H9 (cell line): Measurements from ENCODE around the gene TMEM115. TPM values are rescaled to one million over a fixed set of nuclear protein-coding genes. Genes with fewer than 3 reads are reported as not detected.

ENCODE experiments used
- DNase-seq: peaks from one replicate; pipeline ENCODE4 v3.0.0-alpha.2; 2017
- H2AFZ ChIP-seq: one replicate; pipeline ENCODE4 v1.6.1; 2013; ENCODE audit warnings: mild to moderate bottlenecking, low read length, control low read depth, moderate library complexity
- H2AK5ac ChIP-seq: 2 replicates; pipeline ENCODE4 v1.6.1; 2013; ENCODE audit warnings: low read length, control low read depth, mixed read lengths; ENCODE audit not compliant: insufficient read length
- H2BK120ac ChIP-seq: one replicate; pipeline ENCODE4 v1.6.1; 2013; ENCODE audit warnings: low read depth, mild to moderate bottlenecking, low read length, control low read depth, inconsistent platforms; ENCODE audit not compliant: poor library complexity, severe bottlenecking
- H2BK12ac ChIP-seq: 2 replicates; pipeline ENCODE4 v1.6.1; 2013; ENCODE audit warnings: low read length, control low read depth, mixed read lengths, low read depth; ENCODE audit not compliant: insufficient read length
- H2BK15ac ChIP-seq: 2 replicates; pipeline ENCODE4 v1.6.1; 2013; ENCODE audit warnings: low read depth, low read length, control low read depth
- H2BK20ac ChIP-seq: one replicate; pipeline ENCODE4 v1.6.1; 2013; ENCODE audit warnings: low read depth, mild to moderate bottlenecking, low read length, control low read depth, inconsistent platforms; ENCODE audit not compliant: poor library complexity, severe bottlenecking
- H2BK5ac ChIP-seq: 2 replicates; pipeline ENCODE4 v1.6.1; 2013; ENCODE audit warnings: low read length, control low read depth, mixed read lengths; ENCODE audit not compliant: insufficient read length
- H3K14ac ChIP-seq: 2 replicates; pipeline ENCODE4 v1.6.1; 2013; ENCODE audit warnings: low read length, control low read depth; ENCODE audit not compliant: insufficient read depth
- H3K18ac ChIP-seq: 2 replicates; pipeline ENCODE4 v1.6.1; 2013; ENCODE audit warnings: low read depth, mild to moderate bottlenecking, mixed read lengths, low read length, control low read depth; ENCODE audit not compliant: insufficient read length
- H3K23ac ChIP-seq: 2 replicates; pipeline ENCODE4 v1.6.1; 2013; ENCODE audit warnings: low read length, control low read depth, mixed read lengths, low read depth; ENCODE audit not compliant: insufficient read length
- H3K23me2 ChIP-seq: 2 replicates; pipeline ENCODE4 v1.6.1; 2013; ENCODE audit warnings: low read depth, mild to moderate bottlenecking, mixed read lengths, low read length, control low read depth; ENCODE audit not compliant: insufficient read length, poor library complexity, severe bottlenecking
- H3K27ac ChIP-seq: 2 replicates; pipeline ENCODE4 v1.5.1; 2013; ENCODE audit warnings: low read length, control low read depth, mixed read lengths, low read depth; ENCODE audit not compliant: insufficient read length
- H3K27me3 ChIP-seq: 2 replicates; pipeline ENCODE4 v1.6.1; 2013; ENCODE audit warnings: low read length, control low read depth, inconsistent platforms; ENCODE audit not compliant: insufficient read depth
- H3K4ac ChIP-seq: 2 replicates; pipeline ENCODE4 v1.6.1; 2013; ENCODE audit warnings: low read depth, mild to moderate bottlenecking, control low read depth, inconsistent platforms, low read length, moderate library complexity
- H3K4me1 ChIP-seq: 2 replicates; pipeline ENCODE4 v1.6.1; 2013; ENCODE audit warnings: low read length, control low read depth, inconsistent platforms; ENCODE audit not compliant: insufficient read depth
- H3K4me2 ChIP-seq: 2 replicates; pipeline ENCODE4 v1.6.1; 2013; ENCODE audit warnings: low read length, control low read depth, mixed read lengths; ENCODE audit not compliant: insufficient read length, insufficient read depth
- H3K56ac ChIP-seq: 2 replicates; pipeline ENCODE4 v1.6.1; 2013; ENCODE audit warnings: low read depth, mild to moderate bottlenecking, mixed read lengths, low read length, control low read depth; ENCODE audit not compliant: insufficient read length
- H3K79me1 ChIP-seq: 2 replicates; pipeline ENCODE4 v1.6.1; 2013; ENCODE audit warnings: low read depth, mild to moderate bottlenecking, moderate library complexity, low read length, control low read depth, inconsistent platforms; ENCODE audit not compliant: insufficient read depth, poor library complexity, severe bottlenecking
- H3K79me2 ChIP-seq: 2 replicates; pipeline ENCODE4 v1.6.1; 2013; ENCODE audit warnings: low read length, control low read depth, inconsistent platforms; ENCODE audit not compliant: insufficient read depth
- H3K9ac ChIP-seq: 2 replicates; pipeline ENCODE4 v1.6.1; 2013; ENCODE audit warnings: low read length, control low read depth, mixed read lengths; ENCODE audit not compliant: insufficient read length; ENCODE audit errors: extremely low read depth
- H3K9me3 ChIP-seq: one replicate; pipeline ENCODE4 v1.6.1; 2013; ENCODE audit warnings: low read depth, low read length, inconsistent platforms; ENCODE audit not compliant: control insufficient read depth
- H3T11ph ChIP-seq: one replicate; pipeline ENCODE4 v1.6.1; 2013; ENCODE audit warnings: mild to moderate bottlenecking, low read length, control low read depth, inconsistent platforms
- H4K20me1 ChIP-seq: one replicate; pipeline ENCODE4 v1.6.1; 2013; ENCODE audit not compliant: control insufficient read depth, insufficient read length, insufficient read depth
- H4K5ac ChIP-seq: 2 replicates; pipeline ENCODE4 v1.6.1; 2013; ENCODE audit warnings: low read depth, mild to moderate bottlenecking, mixed read lengths, low read length, control low read depth; ENCODE audit not compliant: insufficient read length
- H4K8ac ChIP-seq: replicated peaks from 2 replicates; pipeline ENCODE4 v1.6.1; 2013; ENCODE audit warnings: low read length, control low read depth, mixed read lengths, low read depth; ENCODE audit not compliant: insufficient read length
- H4K91ac ChIP-seq: 2 replicates; pipeline ENCODE4 v1.6.1; 2013; ENCODE audit warnings: low read depth, mild to moderate bottlenecking, moderate library complexity, mixed read lengths, low read length, control low read depth; ENCODE audit not compliant: insufficient read length
- H3K27ac Mint-ChIP-seq, 3 experiments: 2 replicates in 2 of 3; 3 replicates in 1 of 3; pipeline ENCODE4 v1.8.0; 2020 to 2021; ENCODE audit warnings: mixed read lengths in 3 of 3, mild to moderate bottlenecking in 1 of 3, moderate library complexity in 1 of 3
- H3K27me3 Mint-ChIP-seq: 2 replicates; pipeline ENCODE4 v1.8.0; 2021; ENCODE audit warnings: low read depth, mild to moderate bottlenecking, moderate library complexity, mixed read lengths
- H3K36me3 Mint-ChIP-seq, 3 experiments: 2 replicates in 2 of 3; 3 replicates in 1 of 3; pipeline ENCODE4 v1.8.0; 2020 to 2021; ENCODE audit warnings: low read depth in 3 of 3, mixed read lengths in 3 of 3; ENCODE audit not compliant: insufficient read depth in 1 of 3
- H3K4me1 Mint-ChIP-seq, 2 experiments: 2 replicates each; pipeline ENCODE4 v1.8.0; 2020; ENCODE audit warnings: mixed read lengths in 2 of 2
- H3K4me3 Mint-ChIP-seq, 2 experiments: 2 replicates in 1 of 2; 3 replicates in 1 of 2; pipeline ENCODE4 v1.8.0; 2020 to 2021; ENCODE audit warnings: mild to moderate bottlenecking in 2 of 2, mixed read lengths in 2 of 2, moderate library complexity in 1 of 2
- H3K9me3 Mint-ChIP-seq, 2 experiments: 2 replicates in 1 of 2; 3 replicates in 1 of 2; pipeline ENCODE4 v1.8.0; 2020; ENCODE audit warnings: mild to moderate bottlenecking in 2 of 2, mixed read lengths in 2 of 2, moderate library complexity in 1 of 2
- WGBS: extraction: QIAGEN DNeasy Blood & Tissue Kit; methylation state at CpG from one replicate; pipeline ENCODE4 v1.1.7; 2013; ENCODE audit warnings: missing lambda C conversion rate, low lambda C conversion rate, mixed read lengths; ENCODE audit not compliant: insufficient read length; ENCODE audit errors: extremely low coverage; 5-methylcytosine and 5-hydroxymethylcytosine counted together
- total RNA-seq: library from RNA; stranded (reverse); gene quantifications from 2 replicates; pipeline ENCODE4 v1.2.1, GENCODE V29; 2021
- TF ChIP-seq, protein P1 (sequence below): fragments of 200-600 bp; sonication (generic); conservative IDR thresholded peaks from 3 replicates; pipeline ENCODE4 v1.8.0; 2021; ENCODE audit warnings: antibody characterized with exemption, mild to moderate bottlenecking

TMEM115 gene
- total RNA-seq, 1 experiment from 2014 or later = 32.3 TPM

DNA sequence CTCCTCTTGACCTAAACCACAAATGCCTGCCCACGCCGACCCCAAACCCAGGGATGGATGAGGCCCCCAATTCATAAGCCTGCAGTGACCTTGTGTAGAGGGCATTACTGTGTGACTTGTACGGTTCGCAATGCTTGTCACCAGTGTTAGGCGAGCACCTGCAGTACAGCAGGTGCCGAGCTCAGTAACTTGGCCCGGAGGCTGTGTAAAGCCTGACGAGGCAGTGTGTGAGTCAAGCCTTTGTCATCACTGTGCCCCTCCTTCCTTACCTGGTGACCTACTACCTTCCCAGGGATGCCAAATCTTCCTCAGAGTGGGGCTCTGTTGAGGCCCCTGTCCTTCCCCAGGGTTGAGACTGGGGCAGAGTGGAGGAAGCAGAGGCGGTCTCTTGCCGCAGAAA is 37.2 kb upstream of the TMEM115 start:
- Histone ChIP-seq H3K4me1 (no peaks in the 10 kb centered on the region), H3K23me2 (no peaks in the 10 kb centered on the region), H2AFZ (no peak overlapping the region), H3K18ac (no peak overlapping the region), H3K27me3 (no peaks in the 10 kb centered on the region), H3K27ac (no peak overlapping the region), H3K9ac (no peak overlapping the region), H4K8ac (no peak overlapping the region), H3K56ac (no peak overlapping the region), H3K14ac (no peak overlapping the region), H4K20me1 (no peaks in the 10 kb centered on the region), H2BK5ac (no peak overlapping the region), H2AK5ac (no peak overlapping the region), H3K9me3 (no peaks in the 10 kb centered on the region), H3K4ac (no peak overlapping the region), H2BK12ac (no peak overlapping the region), H3K4me2 (no peak overlapping the region), H2BK120ac (no peak overlapping the region), H2BK15ac (no peak overlapping the region), H3K79me2 (no peaks in the 10 kb centered on the region), H3T11ph (no peak overlapping the region), H3K23ac (no peak overlapping the region), H4K5ac (no peak overlapping the region), H2BK20ac (no peak overlapping the region), H4K91ac (no peak overlapping the region), H3K79me1 (no peaks in the 10 kb centered on the region)
- Mint-ChIP-seq H3K36me3 (0 out of 7 replicates have a peak, but pooled peaks cover 0 to 4% (median 0%) of the 10 kb centered on the region in 3 experiments), H3K4me3 (no peak overlapping the region), H3K9me3 (no peaks in the 10 kb centered on the region), H3K27me3 (peaks cover 6% of the 10 kb centered on the region), H3K27ac (no peak overlapping the region), H3K4me1 (no peaks in the 10 kb centered on the region)
- TF ChIP-seq, protein P1, sequence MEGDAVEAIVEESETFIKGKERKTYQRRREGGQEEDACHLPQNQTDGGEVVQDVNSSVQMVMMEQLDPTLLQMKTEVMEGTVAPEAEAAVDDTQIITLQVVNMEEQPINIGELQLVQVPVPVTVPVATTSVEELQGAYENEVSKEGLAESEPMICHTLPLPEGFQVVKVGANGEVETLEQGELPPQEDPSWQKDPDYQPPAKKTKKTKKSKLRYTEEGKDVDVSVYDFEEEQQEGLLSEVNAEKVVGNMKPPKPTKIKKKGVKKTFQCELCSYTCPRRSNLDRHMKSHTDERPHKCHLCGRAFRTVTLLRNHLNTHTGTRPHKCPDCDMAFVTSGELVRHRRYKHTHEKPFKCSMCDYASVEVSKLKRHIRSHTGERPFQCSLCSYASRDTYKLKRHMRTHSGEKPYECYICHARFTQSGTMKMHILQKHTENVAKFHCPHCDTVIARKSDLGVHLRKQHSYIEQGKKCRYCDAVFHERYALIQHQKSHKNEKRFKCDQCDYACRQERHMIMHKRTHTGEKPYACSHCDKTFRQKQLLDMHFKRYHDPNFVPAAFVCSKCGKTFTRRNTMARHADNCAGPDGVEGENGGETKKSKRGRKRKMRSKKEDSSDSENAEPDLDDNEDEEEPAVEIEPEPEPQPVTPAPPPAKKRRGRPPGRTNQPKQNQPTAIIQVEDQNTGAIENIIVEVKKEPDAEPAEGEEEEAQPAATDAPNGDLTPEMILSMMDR = no peak
- WGBS = no CpG with 5 or more reads among the region's 10 CpGs
- no peak for DNase-seq
